KMS-11 (cell line): ENCODE data around the gene SLITRK4.

Source experiments
- H2AFZ ChIP-seq: fragments of 200-600 bp; sonication (generic); 2 replicates; pipeline ENCODE4 v1.6.1; 2016; ENCODE audit warnings: antibody characterized with exemption, mixed run types, low read depth
- H3K27ac ChIP-seq: fragments of 200-600 bp; sonication (generic); 2 replicates; pipeline ENCODE4 v1.6.1; 2016; ENCODE audit warnings: mild to moderate bottlenecking, mixed run types
- H3K27me3 ChIP-seq: fragments of 200-600 bp; sonication (generic); 2 replicates; pipeline ENCODE4 v1.6.1; 2017; ENCODE audit warnings: mild to moderate bottlenecking, low read depth, mixed run types, moderate library complexity; ENCODE audit not compliant: insufficient read depth
- H3K36me3 ChIP-seq: fragments of 200-600 bp; sonication (generic); 2 replicates; pipeline ENCODE4 v1.6.1; 2017; ENCODE audit warnings: mild to moderate bottlenecking, mixed run types; ENCODE audit not compliant: insufficient read depth
- H3K4me1 ChIP-seq: fragments of 200-600 bp; sonication (generic); 2 replicates; pipeline ENCODE4 v1.6.1; 2016; ENCODE audit warnings: mild to moderate bottlenecking, low read depth, mixed run types; ENCODE audit not compliant: poor library complexity, severe bottlenecking
- H3K4me2 ChIP-seq: fragments of 200-600 bp; sonication (generic); 2 replicates; pipeline ENCODE4 v1.7.0; 2016; ENCODE audit warnings: mild to moderate bottlenecking, mixed run types
- H3K4me3 ChIP-seq: fragments of 200-600 bp; sonication (generic); IDR thresholded peaks from 2 replicates; pipeline ENCODE4 v1.6.1; 2017; ENCODE audit warnings: low read depth, low read length, mixed read lengths; ENCODE audit not compliant: insufficient read depth
- H3K79me2 ChIP-seq: fragments of 200-600 bp; sonication (generic); 2 replicates; pipeline ENCODE4 v1.6.1; 2016; ENCODE audit warnings: low read depth, mixed run types; ENCODE audit not compliant: insufficient read depth
- H3K9ac ChIP-seq: fragments of 200-600 bp; sonication (generic); 2 replicates; pipeline ENCODE4 v1.6.1; 2016; ENCODE audit warnings: mild to moderate bottlenecking, mixed run types
- H4K20me1 ChIP-seq: fragments of 200-600 bp; sonication (generic); 2 replicates; pipeline ENCODE4 v1.6.1; 2016; ENCODE audit warnings: mild to moderate bottlenecking, mixed run types; ENCODE audit not compliant: insufficient read depth
- CTCF ChIP-seq: fragments of 200-600 bp; sonication (generic); conservative IDR thresholded peaks from 2 replicates; pipeline ENCODE4 v1.6.1; 2017; ENCODE audit warnings: low read depth, mild to moderate bottlenecking, antibody characterized with exemption, low read length, moderate library complexity, mixed read lengths

The SLITRK4 gene

GRCh38 chrX:143664302-143664701, 28.4 kb upstream of the SLITRK4 start:
- no peak overlapping the region for H3K4me2 ChIP-seq
- no peak overlapping the region for H3K9ac ChIP-seq
- H3K27ac ChIP-seq = no peak overlapping the region
- H3K4me3 ChIP-seq = no peak overlapping the region
- H3K36me3 ChIP-seq = no peaks in the 10 kb centered on the region
- H2AFZ ChIP-seq = no peak overlapping the region
- H3K79me2 ChIP-seq = no peaks in the 10 kb centered on the region
- no peaks in the 10 kb centered on the region for H4K20me1 ChIP-seq
- H3K27me3 ChIP-seq = no peaks in the 10 kb centered on the region
- TF ChIP-seq CTCF = peak; percentile 59
- H3K4me1 ChIP-seq = peaks cover 35% of the 10 kb centered on the region

- no peak overlapping the region for H3K4me3 ChIP-seq
- H2AFZ ChIP-seq = no peak overlapping the region
- no peaks in the 10 kb centered on the region for H3K36me3 ChIP-seq
- no peak overlapping the region for H3K27ac ChIP-seq
- H3K4me2 ChIP-seq = no peak overlapping the region
- H4K20me1 ChIP-seq = no peaks in the 10 kb centered on the region
- no peaks in the 10 kb centered on the region for H3K27me3 ChIP-seq
- TF ChIP-seq CTCF = no peak
- peaks cover 32% of the 10 kb centered on the region for H3K4me1 ChIP-seq
- no peaks in the 10 kb centered on the region for H3K79me2 ChIP-seq
- H3K9ac ChIP-seq = no peak overlapping the region
Observed at GRCh38 chrX:143663755-143664154, 27.9 kb upstream of the SLITRK4 start.

- Histone ChIP-seq H3K79me2 (no peaks in the 10 kb centered on the region), H3K4me3 (no peak overlapping the region), H2AFZ (no peak overlapping the region), H3K4me1 (peaks cover 32% of the 10 kb centered on the region), H4K20me1 (no peaks in the 10 kb centered on the region), H3K4me2 (0 out of 2 replicates have a peak overlapping the region, but pooled peaks have one; percentile 33), H3K27me3 (no peaks in the 10 kb centered on the region), H3K27ac (peak overlapping the region; percentile 36; the same call in 1 of the 2 replicates), H3K36me3 (no peaks in the 10 kb centered on the region), H3K9ac (no peak overlapping the region)
- TF ChIP-seq CTCF = no peak
Observed at GRCh38 chrX:143661286-143661685, 25.4 kb upstream of the SLITRK4 start.

GRCh38 chrX:143648705-143649104, 12.8 kb upstream of the SLITRK4 start:
- peak overlapping the region; percentile 44; the same call in 1 of the 2 replicates for H3K9ac ChIP-seq

More at GRCh38 chrX:143648705-143649104, 12.8 kb upstream of the SLITRK4 start:
- Histone ChIP-seq H3K36me3 (no peaks in the 10 kb centered on the region), H3K79me2 (no peaks in the 10 kb centered on the region), H3K4me3 (no peak overlapping the region), H3K4me1 (peaks cover 11% of the 10 kb centered on the region), H3K27me3 (no peaks in the 10 kb centered on the region), H2AFZ (peak overlapping the region; percentile 73), H3K4me2 (peak overlapping the region; percentile 38; the same call in 1 of the 2 replicates), H3K27ac (peak overlapping the region; percentile 36; the same call in 1 of the 2 replicates), H4K20me1 (no peaks in the 10 kb centered on the region)
- peak; percentile 58 for TF ChIP-seq CTCF
